Astrocyte of the cerebellum (primary cell): Measurements from ENCODE around the gene NLRP9.
"Not testable (repeated sequence)": the region's sequence is repeated elsewhere in the genome, so short reads cannot be mapped to it uniquely, and the experiment has no call there.

Experiments
- DNase-seq: peaks from one replicate; pipeline ENCODE4 v3.0.0-alpha.2; 2011; ENCODE audit warnings: low read depth
- H3K4me3 ChIP-seq: 2 replicates; pipeline ENCODE4 v1.5.1; 2011; ENCODE audit warnings: mild to moderate bottlenecking, low read depth, low read length, moderate library complexity
- in situ Hi-C: cut with HindIII; loops from 2 replicates; pipeline ENCODE4 v1.10.0; 2017; ENCODE audit warnings: low sequenced_read_pairs
- TF ChIP-seq, protein P1 (sequence below): IDR thresholded peaks from 2 replicates; pipeline ENCODE4 v1.5.1; 2012; ENCODE audit warnings: low read length, low read depth, moderate library complexity, mild to moderate bottlenecking; ENCODE audit errors: missing control alignments

Gene NLRP9

GRCh38 chr19:55753401-55753800 lies 15.2 kb upstream of the NLRP9 start:
- TF ChIP-seq, protein P1, sequence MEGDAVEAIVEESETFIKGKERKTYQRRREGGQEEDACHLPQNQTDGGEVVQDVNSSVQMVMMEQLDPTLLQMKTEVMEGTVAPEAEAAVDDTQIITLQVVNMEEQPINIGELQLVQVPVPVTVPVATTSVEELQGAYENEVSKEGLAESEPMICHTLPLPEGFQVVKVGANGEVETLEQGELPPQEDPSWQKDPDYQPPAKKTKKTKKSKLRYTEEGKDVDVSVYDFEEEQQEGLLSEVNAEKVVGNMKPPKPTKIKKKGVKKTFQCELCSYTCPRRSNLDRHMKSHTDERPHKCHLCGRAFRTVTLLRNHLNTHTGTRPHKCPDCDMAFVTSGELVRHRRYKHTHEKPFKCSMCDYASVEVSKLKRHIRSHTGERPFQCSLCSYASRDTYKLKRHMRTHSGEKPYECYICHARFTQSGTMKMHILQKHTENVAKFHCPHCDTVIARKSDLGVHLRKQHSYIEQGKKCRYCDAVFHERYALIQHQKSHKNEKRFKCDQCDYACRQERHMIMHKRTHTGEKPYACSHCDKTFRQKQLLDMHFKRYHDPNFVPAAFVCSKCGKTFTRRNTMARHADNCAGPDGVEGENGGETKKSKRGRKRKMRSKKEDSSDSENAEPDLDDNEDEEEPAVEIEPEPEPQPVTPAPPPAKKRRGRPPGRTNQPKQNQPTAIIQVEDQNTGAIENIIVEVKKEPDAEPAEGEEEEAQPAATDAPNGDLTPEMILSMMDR = no peak
- DNase-seq = no peak
- no peak overlapping the region for H3K4me3 ChIP-seq
- in situ Hi-C loops = no loop called here

DNA sequence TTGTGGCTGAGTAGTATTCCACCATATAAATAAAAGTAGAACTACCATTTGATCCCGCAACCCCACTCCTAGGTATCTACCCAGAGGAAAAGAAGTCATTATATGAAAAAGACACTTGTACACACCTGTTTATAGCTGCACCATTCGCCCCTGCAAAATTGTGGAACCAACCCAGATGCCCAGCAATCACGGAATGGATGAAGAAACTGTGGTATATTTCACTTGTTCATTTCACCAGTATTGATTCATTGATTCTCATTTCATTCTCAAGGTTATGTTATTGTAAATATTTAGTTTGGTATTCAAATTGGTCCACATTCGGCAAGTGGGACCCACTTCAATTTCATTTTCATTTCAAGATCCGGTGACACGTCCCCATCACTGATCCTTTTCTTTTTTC lies 12.5 kb upstream of the NLRP9 start:
- TF ChIP-seq, protein P1 = no peak

DNA sequence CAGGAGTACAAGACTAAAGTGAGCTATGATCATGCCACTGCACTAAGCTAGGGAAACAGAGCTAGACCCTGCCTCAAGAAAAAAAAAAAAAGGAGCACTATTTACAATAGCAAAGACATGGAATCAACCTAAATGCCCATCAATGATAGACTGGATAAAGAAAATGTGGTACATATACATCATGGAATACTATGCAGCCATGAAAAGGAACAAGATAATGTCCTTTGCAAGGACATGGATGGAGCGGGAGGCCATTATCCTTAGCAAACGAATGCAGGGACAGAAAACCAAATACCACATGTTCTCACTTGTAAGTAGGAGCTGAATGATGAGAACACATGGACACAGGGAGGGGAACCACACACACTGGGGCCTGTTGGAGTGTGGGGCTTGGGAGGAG lies 7.8 kb downstream of the NLRP9 start:
- in situ Hi-C loops = not testable (repeated sequence)

More for the DNA sequence above, 12.5 kb upstream of the NLRP9 start:
- in situ Hi-C loops = no loop called here
- DNase-seq = no peak
- H3K4me3 ChIP-seq = no peak overlapping the region

GRCh38 chr19:55723491-55723890 lies 14.7 kb downstream of the NLRP9 start:
- TF ChIP-seq, protein P1 = no peak
- DNase-seq = no peak
- in situ Hi-C loops = no loop called here
- H3K4me3 ChIP-seq = no peak overlapping the region

More for the DNA sequence above, 7.8 kb downstream of the NLRP9 start:
- not testable (repeated sequence) for H3K4me3 ChIP-seq, DNase-seq

- in situ Hi-C loops = no loop called here
- no peak for DNase-seq
- TF ChIP-seq, protein P1 = no peak
- H3K4me3 ChIP-seq = no peak overlapping the region
Observed at GRCh38 chr19:55720801-55721200, 17.4 kb downstream of the NLRP9 start.

GRCh38 chr19:55720214-55720746 lies 17.9 kb downstream of the NLRP9 start:
- H3K4me3 ChIP-seq = no peak overlapping the region
- no peak for DNase-seq
- TF ChIP-seq, protein P1 = no peak
- in situ Hi-C loops = no loop called here

- H3K4me3 ChIP-seq, DNase-seq, in situ Hi-C loops: not testable (repeated sequence)
Observed at GRCh38 chr19:55717879-55718711, 20.1 kb downstream of the NLRP9 start.
